NB4 (cell line): ENCODE results near the gene ZIK1.

Experiments
- CTCF ChIP-seq: IDR thresholded peaks from one replicate; pipeline ENCODE4 v1.5.1; 2012; ENCODE audit warnings: low read depth, low read length
- POLR2A ChIP-seq: IDR thresholded peaks from 2 replicates; pipeline ENCODE4 v1.6.1; 2011; ENCODE audit warnings: mild to moderate bottlenecking; ENCODE audit not compliant: insufficient read length; ENCODE audit errors: extremely low read depth

GRCh38 chr19:57641715-57642234 is 57.8 kb downstream of the ZIK1 start:
- no peak for TF ChIP-seq CTCF
- no peak for TF ChIP-seq POLR2A
